RKO (cell line): ENCODE data around the gene OTUD5.

ENCODE experiments used
- DNase-seq: peaks from one replicate; pipeline ENCODE4 v3.0.0-alpha.2; 2016; ENCODE audit warnings: low spot score

Gene OTUD5

DNA sequence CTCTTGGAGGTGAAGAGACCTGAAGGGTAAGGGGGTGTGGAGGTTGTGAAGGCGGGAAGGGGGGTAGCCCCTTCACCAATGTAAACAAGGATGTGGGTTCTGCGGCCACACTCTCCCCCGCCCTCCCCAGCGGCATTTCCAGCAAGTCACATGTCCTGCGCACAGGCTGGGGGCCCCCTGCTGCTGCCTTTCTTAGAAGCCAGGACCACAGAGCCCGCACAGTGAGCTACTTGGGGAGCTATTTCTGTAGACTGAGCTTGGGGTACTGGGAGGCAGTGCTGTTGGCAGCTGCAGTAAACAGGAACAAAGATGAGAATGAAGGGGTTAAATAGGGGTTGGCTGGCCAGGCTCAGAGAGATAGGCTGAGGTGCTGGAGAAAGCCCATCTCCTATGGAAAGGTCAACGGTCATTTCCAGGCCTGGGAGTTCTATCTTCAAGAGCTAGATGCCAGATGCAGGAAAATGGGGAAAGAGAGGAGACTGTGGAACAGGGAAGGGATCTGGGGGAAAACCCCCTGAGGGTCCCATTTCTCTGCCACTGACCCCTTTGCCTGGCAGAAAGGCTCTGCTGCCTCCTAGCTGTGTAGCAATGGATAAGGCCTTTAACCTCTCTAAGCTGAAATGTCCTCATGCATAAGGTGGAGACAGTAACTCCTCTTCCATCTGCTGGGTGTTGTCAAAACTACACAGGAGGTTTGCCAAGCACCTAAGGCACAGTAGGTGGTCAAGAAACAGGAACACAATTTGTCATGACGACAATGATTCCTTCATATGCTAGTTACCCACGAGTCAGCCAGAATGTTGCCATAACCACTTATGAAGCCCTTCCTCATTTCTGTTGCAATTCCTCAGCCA is 20.1 kb downstream of the OTUD5 start:
- DNase-seq, result no peak

DNA sequence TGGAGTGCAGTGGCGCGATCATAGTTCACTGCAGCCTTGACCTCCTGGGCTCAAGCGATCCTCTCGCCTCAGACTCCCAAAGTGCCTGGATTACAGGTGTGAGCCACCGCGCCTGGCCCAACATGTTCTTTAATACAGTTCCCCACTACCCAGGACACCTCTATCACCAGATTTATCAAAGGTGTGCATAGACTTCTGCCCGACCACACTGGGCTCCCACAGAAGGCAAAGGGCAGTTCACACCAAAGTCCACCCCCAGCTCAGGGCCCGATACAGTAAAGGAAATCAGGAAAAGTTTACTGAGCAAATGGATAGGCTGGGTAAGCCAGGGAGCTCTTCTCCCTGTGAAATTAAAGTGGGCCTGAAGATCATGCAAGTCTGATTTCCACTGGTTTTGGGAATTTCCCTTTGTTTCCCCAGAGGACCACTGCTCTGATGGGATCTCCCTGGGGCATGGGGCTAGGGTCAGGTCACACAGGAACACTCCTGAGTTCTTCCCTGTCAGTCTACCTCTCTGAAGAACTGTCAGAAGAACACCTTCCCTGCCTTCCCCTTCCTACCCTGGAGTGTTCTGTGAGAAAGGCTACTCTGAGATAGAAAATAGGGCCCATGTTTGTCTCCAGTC is 20.9 kb downstream of the OTUD5 start:
- DNase-seq, result no peak

- no peak for DNase-seq
Measured at GRCh38 chrX:48935301-48935670, 22.1 kb downstream of the OTUD5 start.

DNA sequence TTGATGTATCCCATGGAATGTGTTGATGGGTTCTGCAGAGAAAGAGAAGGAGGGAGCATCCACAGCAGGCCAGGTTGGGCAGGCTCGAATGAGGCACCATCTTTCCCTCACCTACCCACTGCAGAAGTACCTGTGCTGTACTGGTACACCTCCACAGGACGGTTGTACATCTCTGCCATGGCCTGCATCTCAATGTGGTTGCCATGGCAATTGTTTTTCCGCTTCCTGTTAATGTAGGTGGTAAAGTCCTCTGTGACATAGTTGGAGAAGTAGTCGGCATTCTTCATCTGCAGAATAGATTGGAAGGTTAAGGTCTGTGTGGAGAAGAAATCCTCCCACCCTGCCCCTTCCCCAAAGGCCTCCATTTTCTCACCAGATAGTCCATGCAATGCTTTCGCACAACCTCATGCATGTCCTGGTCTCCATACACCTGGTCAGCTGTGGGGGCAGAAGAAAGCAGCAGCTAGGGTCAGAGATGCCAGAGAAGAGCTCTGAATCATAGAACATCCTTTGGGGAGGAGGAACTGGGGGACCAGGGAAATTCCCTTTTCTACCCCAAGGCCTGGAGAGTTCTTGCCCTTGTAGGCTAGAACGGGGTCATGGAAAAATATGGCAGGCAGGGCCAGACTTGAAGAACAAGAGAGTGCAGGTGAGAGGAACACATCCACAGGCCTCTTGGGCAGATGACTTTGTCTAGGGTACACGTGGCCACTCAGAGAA is 22.7 kb downstream of the OTUD5 start:
- DNase-seq, result no peak

- no peak for DNase-seq
Measured at GRCh38 chrX:48933757-48934156, 23.6 kb downstream of the OTUD5 start.

DNA sequence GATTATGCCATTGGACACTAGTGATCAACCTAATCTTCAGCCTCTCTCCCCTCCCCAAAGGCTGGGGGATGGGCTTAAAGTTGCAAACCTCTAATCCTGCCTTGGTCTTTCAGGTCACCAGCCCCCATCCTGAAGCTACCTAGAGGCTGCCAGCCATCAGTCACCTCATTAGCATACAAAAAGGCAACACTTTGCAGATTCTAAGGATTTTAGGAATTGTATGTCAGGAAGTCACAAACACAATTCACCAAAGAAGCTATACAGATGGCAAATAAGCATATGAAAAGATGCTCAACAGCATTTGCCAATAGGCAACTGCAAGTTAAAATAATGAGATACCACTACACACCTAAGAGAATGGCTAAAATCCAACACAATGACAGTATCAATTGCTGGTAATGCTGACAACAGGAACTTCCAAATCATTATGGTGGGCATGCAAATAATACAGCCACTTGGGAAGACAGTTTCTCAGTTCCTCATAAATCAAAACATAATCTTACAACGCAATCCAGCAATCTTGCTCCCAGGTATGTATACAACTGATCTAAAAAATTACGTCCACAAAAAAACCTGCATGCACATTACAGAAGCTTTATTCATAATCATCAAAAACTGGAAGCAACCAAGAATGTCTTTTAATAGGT is 29.5 kb downstream of the OTUD5 start:
- no peak for DNase-seq

- DNase-seq, result no peak
Measured at GRCh38 chrX:48927123-48927522, 30.3 kb downstream of the OTUD5 start.

- no peak for DNase-seq
Measured at GRCh38 chrX:48924270-48924669, 33.1 kb downstream of the OTUD5 start.

GRCh38 chrX:48923771-48924170 is 33.6 kb downstream of the OTUD5 start:
- no peak for DNase-seq

GRCh38 chrX:48920718-48921104 is 36.7 kb downstream of the OTUD5 start:
- no peak for DNase-seq

DNA sequence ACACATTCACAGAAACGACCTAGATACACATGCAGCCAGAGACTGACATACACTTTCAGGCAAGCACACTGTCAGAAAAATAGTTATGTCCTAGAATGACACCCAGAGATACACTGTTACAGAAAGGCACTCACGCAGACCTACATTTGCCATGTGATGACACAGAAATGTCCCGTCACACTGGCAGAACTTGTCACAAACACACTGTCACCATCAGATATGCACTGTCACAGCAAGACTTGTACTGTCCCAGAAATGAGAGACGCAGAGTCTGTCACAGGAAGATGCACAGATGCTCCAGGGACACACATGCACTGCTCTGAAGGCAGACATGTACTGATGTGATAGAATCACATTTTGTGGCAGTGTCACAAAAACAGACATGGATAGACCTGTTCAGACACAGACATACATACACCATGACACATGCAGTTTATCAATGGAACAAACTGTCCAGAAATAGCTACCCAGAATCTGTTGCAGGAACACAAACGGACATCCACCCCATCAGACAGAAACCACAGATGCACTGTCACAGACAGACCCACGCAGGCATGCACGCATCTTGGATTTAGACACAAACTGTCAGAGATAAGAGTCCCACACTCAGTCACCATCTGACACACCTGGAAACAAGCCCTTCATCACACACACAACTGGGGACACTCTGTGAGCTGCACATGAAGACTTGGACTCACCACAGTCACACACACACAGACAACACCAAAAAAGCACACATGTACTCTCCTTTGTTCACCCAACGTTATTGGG is 37.3 kb downstream of the OTUD5 start:
- DNase-seq, result no peak

DNA sequence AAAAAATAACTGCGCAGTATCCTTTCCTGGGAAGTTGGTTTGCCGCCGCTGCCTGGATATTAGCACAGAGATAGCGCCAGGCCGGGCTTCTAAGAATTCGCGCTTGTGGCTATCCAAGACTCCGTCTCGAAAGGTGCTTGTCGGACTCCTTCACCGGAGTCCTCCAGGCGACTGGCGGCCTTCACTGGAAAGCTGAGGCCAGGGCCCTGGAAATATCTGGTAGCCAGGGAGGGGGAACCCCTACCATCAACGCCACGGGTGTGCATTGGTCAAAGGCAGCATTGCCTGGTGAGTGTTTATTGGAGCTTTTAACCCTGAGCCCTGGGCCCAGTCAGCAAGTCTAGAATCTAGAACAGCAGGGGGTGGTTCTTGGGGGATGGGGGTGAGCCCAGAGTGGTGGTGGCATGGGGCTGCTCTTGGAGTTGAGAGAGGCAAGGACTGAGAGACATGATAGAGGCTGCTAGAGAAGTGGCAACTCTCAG is 38.0 kb downstream of the OTUD5 start:
- DNase-seq, result peak; percentile 51

GRCh38 chrX:48918643-48919340 is 38.6 kb downstream of the OTUD5 start, which contains the start of gene PIM2:
PIM2 (minus strand) TSS chrX:48919024; CDS start chrX:48918834, 190 bp downstream.
- peak; percentile 94 for DNase-seq

- DNase-seq, result no peak
Measured at GRCh38 chrX:48918301-48918642, 39.1 kb downstream of the OTUD5 start.

GRCh38 chrX:48917139-48918001 is 40.0 kb downstream of the OTUD5 start:
- peak; percentile 94 for DNase-seq

DNA sequence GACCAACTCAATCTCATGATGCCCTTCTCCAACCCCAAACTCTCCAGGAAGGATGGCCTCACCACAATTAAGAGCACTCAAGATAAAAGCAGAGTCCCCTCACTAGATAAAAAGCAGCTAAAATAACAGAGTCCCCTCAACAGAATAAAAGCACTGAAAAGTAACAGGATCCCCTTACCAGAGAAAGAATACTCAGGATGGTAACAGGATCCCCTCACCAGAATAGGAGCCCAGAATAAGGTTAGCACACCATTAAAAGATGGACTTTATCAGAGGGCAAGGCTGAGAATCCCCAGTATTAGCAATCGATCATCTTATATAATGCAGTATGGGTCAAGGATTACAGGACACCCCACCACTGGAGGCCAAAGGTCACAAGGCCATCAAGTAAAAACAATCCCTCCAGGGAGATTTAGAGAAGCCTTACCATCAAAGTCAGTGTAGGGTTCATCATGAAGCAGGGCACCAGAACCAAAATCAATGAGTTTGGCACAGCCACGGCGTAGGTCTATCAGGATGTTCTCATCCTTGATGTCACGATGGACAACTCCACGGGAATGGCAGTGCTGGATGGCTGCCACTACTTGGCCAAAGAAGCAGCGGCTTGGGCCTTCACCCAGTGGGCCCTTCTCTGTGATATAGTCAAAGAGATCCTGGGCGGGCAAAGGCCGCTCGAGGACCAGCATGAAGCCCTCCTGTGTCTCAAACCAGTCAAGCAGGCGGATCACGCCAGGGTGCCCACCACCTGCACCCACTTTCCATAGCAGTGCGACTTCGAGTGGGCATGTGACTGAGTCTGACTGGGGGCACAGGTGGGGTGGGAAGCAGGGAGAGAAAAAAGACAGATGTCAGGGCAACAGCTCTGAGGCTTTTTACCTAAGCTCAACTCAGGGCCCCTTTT is 42.6 kb downstream of the OTUD5 start:
- no peak for DNase-seq

DNA sequence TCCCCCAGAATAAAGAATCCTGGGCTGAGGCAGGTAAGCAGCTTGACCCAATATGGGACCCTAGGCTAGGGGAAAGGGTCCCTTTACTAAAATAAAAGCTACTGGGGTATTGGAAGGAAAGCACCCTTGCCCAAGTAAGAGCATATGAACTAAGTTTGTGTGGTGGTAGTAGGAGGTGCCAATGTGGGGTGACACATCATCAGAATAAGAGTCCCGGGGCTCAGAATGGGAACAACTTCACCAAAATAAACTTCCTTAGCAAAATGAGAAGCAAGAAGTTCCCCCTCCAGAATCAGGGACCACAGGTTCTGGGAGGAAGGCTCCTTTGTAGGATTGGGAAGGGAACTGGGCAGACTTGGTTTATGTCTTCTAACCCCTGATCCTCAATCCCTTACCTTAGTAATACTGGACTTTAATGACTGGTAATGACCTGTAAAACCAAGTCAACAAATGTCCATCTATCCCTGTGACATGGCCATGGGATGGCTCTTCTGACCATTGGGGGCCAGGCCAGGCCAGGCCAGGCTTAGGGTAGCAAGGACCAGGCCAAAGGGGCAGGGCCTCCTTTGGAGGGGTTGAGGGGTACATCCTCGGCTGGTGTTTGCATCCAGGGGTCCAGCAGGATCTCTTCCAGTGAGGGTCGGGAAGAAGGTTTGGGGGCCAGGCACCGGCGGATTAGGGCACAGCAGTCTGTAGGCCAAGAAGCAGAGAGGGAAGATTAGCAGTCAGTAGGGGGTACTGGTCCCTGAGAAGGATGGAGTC is 43.6 kb downstream of the OTUD5 start:
- DNase-seq, result no peak
